Stromal cell of bone marrow (primary cell): ENCODE measurements around the gene AOAH.

ENCODE experiments used
- DNase-seq: peaks from one replicate; pipeline ENCODE4 v3.0.0-alpha.2; 2012; ENCODE audit warnings: low read depth

Gene AOAH

DNA sequence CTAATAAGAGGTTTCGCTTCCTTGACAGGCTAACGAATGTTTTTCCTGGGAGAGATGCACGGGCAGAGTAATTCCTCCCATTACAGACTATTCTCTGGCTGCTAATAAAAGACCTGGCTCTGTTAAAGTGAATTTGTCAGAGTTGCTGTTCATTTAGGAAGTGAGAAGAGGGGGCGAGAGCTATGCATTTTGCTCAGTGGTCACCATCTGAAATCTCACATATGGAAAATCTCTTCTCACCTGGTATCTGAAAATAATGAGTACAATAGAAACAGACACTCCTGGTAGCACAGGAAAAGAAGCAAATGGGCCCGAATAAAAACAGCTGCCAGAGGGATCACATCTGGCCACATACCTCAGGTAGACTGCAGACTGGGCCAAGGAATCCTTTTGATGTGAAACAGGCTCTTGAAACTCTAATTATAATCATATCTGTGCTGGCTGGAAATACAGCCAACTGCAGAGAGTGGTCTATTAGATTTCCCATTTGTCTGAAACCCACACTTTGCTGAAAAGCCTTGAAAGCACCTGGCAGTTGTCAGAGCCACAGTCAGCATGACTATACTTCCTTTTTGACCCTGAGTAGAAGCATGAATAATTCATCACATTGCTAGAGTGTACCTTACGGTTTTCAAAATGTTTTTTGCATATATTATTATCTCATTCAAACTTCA lies 33.6 kb downstream of the AOAH start:
- DNase-seq: no peak

DNA sequence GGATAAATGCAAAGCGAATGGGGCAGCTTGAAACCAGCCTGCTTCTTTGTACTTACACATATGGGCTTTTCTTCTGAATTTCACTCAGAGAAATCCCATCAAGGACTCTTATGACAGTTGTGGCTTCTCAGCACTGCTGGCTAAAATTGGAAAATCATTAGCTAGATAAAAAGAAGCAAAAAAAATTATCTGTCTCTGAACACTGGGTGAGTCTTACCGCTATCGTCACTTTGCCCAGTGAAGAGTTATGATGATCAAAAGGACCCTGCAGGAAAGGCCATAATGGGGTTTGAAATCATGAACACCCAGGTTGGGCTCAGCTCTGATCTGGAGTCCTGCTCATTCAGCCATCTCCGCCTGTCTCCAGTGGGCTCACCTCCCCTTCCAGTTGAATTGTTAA lies 34.3 kb downstream of the AOAH start:
- no peak for DNase-seq

DNA sequence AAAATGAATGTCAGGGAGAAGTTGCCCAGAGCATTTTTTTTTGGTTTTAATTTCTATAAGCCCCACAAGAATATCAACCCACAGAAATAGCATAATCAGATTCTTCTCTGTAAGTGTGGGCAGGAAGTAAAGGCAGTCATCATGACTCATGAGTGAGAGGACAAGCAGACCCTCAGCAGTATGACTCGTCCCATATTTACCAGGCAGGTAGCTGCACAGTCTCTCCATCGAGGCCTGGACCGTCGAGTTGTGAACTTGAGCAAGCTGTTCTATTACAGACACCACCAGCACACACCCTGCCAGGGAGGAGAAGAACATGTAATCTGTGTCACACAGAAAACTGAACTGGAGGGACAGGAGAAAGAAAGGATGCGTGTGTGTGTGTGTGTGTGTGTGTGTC lies 37.8 kb downstream of the AOAH start:
- no peak for DNase-seq

DNA sequence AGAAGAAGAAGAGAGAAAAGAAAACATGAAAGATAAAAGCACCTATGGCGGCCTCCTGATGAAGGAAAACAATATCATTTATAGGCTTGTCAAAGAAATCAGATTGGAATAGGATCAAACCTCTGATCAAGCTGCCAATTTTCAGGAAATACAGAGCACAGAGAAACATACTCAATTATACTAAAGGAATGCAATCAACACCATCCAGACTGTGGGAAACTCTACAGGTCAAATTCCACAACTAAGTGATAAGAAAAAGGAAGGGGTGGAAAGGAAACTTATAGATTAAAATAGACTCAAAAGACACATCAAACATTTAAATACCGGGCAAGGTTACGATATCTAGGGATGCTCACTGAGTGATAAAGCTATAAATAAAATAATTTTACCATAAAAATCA lies 39.3 kb downstream of the AOAH start:
- DNase-seq: no peak

DNA sequence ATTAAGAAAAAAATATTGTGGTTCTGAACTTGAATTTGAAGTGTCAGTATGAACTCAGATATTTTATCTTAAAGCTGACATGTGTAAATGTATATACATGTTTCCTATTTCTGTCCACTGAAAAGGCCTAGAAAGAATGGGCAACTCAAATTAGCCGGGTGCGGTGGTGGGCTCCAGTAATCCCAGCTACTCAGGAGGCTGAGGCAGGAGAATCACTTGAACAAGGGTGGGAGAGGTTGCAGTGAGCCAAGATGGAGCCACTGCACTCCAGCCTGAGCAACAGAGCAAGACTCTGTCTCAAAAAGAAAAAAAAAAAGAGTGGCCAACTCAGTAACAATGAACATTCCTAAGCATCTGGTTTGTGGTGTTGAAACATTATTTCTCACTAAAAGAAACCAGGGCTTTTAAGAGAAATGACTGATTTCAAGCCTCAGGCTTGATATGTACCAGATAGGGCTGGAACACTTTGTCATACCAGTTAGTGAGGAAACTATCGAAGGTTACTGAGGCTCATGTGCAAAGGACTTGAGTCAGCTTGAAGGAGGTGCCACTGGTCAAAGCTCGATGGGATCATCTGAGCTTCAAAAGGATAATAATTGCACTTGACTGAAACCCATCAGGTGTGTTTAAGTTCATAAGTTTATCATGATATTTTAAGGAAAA lies 40.5 kb downstream of the AOAH start:
- no peak for DNase-seq

DNA sequence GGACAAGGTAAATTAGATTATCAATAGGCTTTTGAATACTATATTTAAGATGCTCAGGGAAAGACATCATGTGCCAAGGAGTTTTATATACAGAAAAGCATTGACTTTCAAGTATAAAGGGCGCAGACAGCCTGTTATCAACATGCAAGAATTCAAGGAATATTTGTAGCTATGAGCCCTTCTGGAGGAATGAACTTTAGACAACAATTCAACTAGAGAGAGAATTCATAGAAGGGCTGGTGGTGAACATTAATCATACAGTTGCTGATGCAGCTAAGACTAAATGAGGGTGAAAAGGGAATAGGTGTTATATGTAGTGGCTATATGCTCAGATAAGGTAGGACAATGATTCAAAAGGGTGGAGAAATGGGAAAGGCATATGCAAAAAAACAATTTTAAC lies 41.2 kb downstream of the AOAH start:
- no peak for DNase-seq

DNA sequence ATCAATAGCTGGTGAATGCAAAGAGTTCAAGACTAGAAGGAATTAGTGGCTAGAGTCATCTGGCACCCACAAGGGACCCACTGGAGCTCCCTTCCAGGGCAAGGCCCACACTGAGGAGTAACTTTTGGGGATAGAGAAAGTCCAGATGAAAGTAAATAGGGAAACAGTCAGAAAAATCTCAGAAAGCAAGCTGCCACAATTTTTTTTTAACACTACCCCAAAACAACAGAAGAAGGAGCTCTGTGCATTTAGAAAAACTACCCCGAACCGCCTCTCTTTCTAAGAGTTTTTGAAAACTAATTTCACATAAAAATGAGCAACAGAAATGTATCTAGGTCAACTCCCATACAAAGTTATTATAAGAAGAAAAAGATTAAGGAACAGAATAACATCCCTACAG lies 42.2 kb downstream of the AOAH start:
- DNase-seq: no peak

DNA sequence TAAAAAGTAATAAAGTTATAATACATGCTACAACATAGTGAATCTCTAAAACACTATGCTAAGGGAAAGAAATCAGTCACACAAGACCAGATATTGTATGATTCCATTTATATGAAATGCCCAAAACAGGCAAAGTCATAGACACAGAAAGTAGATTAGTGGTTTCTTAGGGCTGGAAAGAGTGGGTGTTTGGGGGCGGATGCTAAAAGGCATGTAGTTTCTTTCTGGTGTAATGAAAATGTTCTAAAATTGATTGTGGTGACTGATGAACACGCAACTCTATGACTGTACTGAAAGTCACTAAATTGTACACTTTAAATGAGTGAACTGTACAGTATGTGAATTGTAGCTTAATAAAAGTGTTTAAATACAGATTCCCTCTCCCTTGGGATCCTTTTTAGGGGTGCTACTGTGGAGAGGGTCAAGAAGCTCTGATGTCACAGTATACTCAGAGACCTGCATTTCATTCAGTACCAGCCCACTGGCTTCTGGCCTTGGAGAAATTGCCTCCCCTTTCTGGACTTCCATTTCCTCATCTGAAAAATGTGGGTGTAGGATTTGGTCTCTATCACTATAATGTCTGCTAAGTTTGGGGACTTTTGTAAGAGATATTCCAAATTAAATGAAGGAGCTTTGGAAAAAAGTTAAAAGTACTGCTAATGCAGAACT lies 46.4 kb downstream of the AOAH start:
- no peak for DNase-seq

DNA sequence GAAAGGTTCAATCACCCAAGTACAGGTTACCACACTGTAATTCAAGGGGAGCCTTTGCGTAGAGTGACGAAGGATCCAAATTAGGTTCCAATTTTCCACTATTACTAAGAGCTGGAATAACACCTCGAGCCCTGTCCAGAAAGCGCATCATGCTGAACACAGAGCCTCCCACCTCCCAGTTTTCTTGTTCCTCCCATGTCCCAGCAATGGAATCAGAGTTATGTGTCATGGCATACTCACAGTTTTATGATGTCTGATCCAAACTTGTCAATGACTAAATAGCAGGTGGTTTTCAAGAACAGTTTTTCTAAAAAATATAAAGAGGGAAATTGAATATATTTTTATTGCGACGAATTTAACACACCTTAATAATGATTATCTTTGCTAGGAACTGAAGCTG lies 50.6 kb downstream of the AOAH start:
- no peak for DNase-seq

DNA sequence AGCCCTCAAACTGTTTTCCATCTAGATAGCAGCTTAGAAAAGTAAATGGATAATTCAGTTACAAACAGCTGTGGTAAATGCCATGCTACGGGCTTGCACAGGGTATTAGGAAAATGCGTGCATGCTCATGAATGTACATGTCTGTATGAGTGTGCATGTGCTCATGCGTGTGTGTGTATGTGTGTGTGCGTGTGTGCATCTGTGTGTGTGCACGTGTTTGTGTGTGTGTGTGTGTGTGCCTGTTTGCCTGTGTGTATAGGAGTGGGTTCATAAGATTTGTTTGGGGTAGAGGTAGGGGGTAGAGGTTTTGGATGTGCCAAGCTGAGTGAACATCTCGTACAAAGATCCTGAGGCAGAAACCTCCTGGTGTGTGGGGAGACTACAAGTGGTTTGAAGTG lies 52.9 kb downstream of the AOAH start:
- no peak for DNase-seq

DNA sequence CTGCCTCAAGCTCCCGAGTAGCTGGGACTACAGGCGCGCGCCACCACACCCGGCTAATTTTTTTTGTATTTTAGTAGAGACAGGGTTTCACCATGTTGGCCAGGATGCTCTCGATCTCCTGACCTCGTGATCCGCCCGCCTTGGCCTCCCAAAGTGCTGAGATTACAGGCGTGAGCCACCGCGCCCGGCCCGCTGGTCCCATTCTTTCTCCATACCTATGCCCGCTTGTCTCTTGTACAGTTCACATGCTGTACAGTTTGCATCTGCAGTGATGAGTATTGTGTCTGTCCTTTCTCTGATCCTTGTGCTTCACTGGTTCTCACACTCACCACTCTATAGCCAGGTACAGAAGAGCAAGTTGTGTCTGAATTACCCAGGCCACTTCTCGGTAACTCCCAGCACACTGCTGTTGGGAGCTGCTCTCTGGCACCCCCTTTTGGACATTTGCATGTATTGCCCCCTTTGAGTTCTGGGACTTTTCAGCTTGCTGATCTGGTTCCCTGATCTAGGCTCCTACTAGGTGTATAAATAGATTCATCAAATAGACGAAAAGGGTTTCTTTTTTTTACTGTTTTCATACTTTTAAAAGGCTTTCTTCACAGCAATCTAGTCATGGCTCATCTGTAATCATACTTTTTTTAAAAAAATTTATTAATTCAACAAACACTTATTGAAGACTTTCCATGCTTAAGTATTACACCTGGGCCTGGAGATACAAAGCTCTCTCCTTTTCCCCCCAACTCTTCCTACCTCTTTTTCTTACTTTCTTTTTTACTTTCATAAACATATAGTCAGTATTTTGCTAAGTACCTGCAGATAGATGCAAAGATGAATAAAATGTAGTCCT lies 53.5 kb downstream of the AOAH start:
- DNase-seq: peak; percentile 48

DNA sequence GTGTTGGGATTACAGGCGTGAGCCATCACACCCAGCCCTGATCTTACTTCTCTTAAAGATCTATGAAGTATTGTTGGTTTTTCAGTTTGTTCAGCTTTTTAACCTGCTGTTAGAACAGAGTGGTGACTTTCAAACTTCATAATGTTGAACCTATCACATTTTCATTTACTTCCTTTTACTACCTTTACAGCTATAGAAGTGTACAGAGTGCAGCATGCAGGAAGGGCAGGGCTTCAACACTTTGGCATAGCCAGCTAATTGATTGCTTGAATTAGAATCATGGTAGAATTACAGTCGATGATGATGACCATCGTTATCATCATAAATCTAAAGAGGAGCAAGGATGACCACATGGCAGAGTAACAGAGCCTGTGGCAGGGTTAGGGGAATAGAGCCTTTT lies 55.5 kb downstream of the AOAH start:
- DNase-seq: no peak

DNA sequence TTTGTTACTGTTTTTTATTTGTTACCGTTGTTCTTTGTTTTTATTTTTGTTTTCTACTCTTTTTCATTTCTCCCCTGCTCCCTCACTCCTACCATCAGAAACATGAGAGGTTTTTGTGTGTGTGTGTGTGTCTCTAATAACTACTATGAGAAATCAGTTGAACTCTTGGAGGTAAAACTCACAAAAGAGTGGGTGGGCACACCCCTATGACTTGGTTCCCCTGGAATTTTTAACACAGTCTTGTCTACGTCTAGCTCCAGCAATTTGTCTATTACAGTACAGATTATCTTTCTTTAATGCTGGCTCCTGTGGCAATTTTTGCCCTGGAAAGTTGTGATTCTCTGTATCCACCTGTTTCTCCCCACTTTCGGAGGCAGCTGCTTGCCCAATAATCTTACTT lies 56.2 kb downstream of the AOAH start:
- DNase-seq: no peak

DNA sequence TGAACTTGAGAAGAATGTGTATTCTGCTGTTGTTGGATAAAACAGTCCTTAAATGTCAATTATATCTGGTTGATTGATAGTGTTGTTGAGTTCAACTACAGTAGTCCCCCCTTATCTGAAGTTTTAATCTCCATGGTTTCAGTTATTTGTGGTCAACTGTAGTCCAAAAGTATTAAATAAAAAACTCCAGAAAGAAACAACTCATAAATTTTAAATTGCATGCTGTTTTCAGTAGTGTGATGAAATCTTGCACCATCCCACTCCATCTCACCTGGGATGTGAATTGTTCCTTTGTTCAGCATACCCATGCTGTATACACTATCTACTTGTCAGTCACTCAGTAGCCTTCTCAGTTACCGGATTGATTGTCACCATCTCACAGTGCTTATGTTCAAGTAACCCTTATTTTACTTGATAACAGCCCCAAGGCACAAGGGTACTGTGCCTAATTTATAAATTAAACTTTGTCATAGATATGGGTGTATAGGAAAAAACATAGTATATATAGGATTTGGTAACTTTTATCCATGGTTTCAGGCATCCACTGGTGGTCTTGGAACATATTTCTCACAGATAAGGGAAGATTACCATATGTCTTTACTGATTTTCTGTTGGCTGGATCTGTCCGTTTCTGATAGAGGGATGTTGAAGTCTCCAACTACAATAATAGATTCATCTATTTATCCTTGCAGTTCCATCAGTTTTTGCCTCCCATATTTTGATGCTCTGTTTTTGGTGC lies 57.1 kb downstream of the AOAH start:
- DNase-seq: no peak

DNA sequence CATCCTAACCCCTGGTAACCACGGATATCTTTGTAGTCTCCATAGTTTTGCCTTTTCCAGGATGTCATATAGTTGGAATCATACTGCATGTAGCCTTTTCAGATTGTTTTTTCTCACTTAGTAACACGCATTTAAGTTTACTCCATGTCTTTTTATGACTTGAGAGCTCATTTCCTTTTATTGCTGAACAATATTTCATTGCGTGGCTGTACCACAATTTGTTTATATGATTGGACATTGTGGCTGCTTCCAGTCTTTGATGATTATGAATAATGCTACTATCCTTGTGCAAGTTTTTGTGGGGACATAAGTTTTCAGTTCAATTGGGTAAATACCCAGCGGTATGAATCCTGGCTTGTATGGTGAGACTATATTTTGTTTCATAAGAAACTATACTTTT lies 60.8 kb downstream of the AOAH start:
- DNase-seq: no peak

DNA sequence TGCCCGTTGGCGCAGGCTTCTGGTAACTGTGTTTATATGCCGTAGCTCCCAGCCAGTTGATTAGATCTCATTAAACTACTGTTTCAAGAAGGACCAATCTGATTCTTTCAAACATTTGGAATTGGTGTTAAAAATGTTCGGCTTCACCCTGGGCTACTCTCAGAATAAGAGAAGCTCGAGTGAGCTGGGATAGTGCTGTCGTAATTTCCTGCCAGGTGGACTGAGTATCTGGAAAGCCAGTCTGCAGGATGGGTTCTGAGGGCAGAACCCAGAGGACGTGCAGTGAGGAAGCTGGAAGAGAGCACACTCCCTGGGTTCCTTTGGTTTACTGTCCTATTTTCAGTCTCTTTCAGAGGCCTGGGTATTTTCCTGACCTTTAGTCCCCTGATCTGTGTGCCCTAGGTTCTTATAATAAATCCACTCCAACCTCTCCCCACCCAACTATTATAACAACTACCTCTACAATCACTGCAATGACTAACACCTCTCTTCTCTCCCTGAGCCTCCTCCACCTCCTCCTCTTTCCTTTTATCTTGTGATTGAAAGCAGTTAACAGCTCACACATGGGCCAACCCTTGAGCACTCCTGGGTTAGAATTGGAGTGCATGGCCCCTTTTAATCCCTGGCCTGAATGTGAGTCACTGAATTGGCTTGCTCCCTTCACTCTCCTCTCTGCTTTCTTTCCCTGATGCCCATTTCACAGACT lies 63.0 kb downstream of the AOAH start:
- no peak for DNase-seq

DNA sequence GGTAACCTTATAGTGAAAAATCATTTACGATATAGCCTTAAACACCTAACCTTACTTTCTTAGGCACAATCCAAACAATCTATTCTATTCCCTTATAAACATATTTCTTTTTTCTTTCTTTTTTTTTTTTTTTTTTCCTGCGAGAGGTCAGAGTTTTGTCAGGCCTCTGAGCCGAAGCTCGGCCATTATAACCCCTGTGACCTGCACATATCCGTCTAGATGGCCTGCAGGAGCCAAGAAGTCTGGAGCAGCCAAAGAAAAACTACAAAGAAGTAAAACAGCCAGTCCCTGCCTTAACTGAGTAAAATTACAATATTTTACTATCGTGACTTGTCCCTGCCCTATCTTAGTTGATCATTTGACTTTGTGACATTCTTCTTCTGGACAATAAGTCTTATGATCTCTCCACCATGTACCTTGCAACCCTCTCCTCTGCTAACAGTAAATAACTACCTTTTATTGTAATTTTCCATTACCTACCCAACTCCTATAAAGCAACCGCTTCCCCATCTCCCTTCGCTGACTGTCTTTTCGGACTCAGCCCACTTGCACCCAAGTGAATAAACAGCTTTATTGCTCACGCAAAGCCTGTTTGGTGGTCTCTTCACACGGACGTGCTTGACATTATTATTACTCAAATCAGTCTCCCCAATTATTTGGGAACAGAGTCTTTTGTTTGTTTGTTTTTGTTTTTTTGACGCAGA lies 64.5 kb downstream of the AOAH start:
- DNase-seq: no peak

DNA sequence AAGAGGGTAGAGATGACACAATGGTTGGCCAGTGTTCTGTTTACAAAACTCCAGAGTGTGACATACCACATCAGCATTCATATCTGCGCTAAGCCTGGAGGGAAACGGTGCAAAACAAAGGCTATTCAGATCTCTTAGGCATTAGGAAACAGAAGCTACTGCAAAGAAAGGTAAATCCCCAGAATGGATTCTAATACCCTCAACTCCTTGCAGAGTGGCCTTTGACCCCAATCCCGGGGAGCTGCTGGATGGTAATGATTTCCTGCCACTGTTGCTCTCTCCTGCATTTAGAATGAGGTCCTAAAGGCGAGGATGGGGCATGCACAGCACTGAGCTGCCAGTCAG lies 65.2 kb downstream of the AOAH start:
- no peak for DNase-seq

DNA sequence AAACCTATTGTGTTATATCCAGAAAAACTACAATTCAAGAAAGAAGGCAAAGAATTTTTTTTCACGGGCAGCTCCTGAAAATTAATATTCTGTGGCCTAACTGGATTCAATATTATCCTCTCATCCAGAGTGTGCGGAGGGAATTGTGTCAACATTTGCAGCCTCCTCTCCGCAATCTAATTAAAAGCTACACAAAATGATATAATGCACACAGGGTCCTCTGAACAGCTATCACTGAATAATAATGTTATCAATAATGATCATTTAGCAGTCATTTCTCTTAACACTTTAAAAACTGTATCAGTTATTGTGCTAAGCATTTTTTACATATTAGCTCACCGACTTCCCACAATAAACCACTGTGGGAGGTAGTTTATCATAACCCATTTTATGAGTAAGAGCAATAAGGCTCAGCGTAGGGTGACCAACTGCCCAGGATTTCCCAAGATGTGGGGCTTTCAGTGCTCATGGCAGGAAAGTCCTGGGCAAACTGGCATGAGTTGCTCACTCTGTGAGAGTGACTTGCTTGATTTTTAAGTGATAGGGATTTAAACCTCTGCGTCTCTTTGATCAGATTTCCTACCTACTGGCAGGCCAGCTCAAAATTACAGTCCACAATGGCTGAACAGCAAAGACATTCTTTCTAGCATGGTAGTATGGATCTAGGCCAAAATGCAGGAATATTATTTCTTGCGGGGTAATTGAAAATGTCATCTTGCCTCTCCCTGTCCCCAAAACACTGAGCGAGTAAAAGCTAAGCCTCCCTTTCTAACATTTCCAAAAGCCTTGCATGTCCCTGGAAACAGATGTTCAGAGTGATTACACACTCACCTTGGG lies 65.7 kb downstream of the AOAH start:
- DNase-seq: peak; percentile 82
